ENCODE data around the gene OVOL3.

OVOL3 gene

GRCh38 chr19:36153126-36153525, 42.2 kb downstream of the OVOL3 start:
- TF ChIP-seq CTCF (IDR thresholded peaks at IDR 0.05; ENCODE audit: low read depth, low read length, missing control alignments) = no peak
- DNase-seq (ENCODE audit: low read depth) = no peak
- H3K4me3 ChIP-seq (ENCODE audit: low read depth, low read length) = no peak overlapping the region
- in situ Hi-C loops (cut with HindIII; ENCODE audit: low sequenced_read_pairs) = no loop called here

- no peak for TF ChIP-seq CTCF (IDR thresholded peaks at IDR 0.05; ENCODE audit: low read depth, low read length, missing control alignments)
- no peak for DNase-seq (ENCODE audit: low read depth)
- no peak overlapping the region for H3K4me3 ChIP-seq (ENCODE audit: low read depth, low read length)
- in situ Hi-C loops (cut with HindIII; ENCODE audit: low sequenced_read_pairs) = no loop called here
Measured at GRCh38 chr19:36160821-36161596, 50.1 kb downstream of the OVOL3 start.
